Ectodermal cell (in vitro differentiated cells): ENCODE data around the gene TMEM95.
A peak's percentile ranks its signal among the peaks of the same experiment; 100 is the strongest.

Experiments used
- H3K27ac ChIP-seq: 2 replicates; pipeline ENCODE4 v1.7.0; 2013; ENCODE audit warnings: mild to moderate bottlenecking, low read depth, low read length; ENCODE audit not compliant: insufficient read depth, poor library complexity, severe bottlenecking
- H3K27me3 ChIP-seq: 2 replicates; pipeline ENCODE4 v1.7.0; 2013; ENCODE audit warnings: mild to moderate bottlenecking, low read length; ENCODE audit not compliant: insufficient read depth, control insufficient read depth, poor library complexity, severe bottlenecking
- H3K36me3 ChIP-seq: one replicate; pipeline ENCODE4 v1.7.0; 2013; ENCODE audit warnings: low read length; ENCODE audit not compliant: control insufficient read depth, insufficient read depth
- H3K4me1 ChIP-seq: one replicate; pipeline ENCODE4 v1.7.0; 2013; ENCODE audit warnings: low read length; ENCODE audit not compliant: control insufficient read depth, insufficient read depth
- H3K4me3 ChIP-seq: 2 replicates; pipeline ENCODE4 v1.7.0; 2013; ENCODE audit warnings: low read depth, low read length, control low read depth; ENCODE audit not compliant: insufficient read depth
- H3K9me3 ChIP-seq: 2 replicates; pipeline ENCODE4 v1.7.0; 2013; ENCODE audit warnings: mild to moderate bottlenecking, low read length, moderate library complexity; ENCODE audit not compliant: control insufficient read depth
- WGBS, 2 experiments: methylation state at CpG; one replicate each; pipeline ENCODE4 v1.1.7; 2013; ENCODE audit warnings: missing lambda C conversion rate in 2 of 2; 5-methylcytosine and 5-hydroxymethylcytosine counted together

TMEM95 gene

GRCh38 chr17:7405350-7406234 is 50.6 kb downstream of the TMEM95 start:
- 0 to 1% methylated on average over 38 of the region's 38 CpGs for WGBS, 2 experiments
- H3K27ac ChIP-seq: peak overlapping the region; percentile 85

DNA sequence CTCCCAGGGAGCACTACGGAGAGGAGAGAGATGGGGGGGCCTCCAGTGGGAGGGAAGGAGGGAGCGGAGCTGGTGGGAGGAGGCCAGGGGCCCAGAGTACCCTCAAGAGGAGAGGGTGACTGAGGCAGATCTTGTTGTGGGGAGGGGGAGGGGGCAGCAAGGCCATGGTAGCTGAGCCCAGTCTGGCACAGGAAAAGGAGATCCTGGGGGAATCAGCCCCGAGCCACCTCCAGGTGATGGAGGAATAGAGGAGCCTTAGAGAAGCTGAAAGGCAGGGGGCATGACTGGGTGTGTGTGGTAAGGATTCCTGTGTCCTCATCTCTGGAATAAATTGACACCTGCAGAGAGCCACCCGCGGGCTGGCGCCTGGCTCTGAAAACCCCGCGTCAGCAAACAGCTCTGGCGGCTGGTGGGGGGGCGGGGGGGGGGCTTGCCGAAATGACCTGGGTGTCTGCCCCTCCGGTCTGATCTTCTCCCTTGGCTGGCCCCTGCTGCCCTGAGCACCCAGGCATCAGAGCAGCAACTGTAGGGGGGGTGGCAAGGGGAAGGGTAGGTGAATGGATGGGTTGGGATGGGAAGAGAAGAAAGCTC is 51.4 kb downstream of the TMEM95 start:
- H3K27ac ChIP-seq: no peak overlapping the region
- no peaks in the 10 kb centered on the region for H3K27me3 ChIP-seq
- no peaks in the 10 kb centered on the region for H3K9me3 ChIP-seq
- H3K4me3 ChIP-seq: peak overlapping the region; percentile 53
- 9 to 11% methylated on average over 12 of the region's 12 CpGs for WGBS, 2 experiments
- peaks cover 21% of the 10 kb centered on the region for H3K4me1 ChIP-seq
- H3K36me3 ChIP-seq: peaks cover 24% of the 10 kb centered on the region

More at GRCh38 chr17:7405350-7406234, 50.6 kb downstream of the TMEM95 start:
- Histone ChIP-seq H3K9me3 (no peaks in the 10 kb centered on the region), H3K36me3 (peaks cover 22% of the 10 kb centered on the region), H3K27me3 (no peaks in the 10 kb centered on the region), H3K4me1 (peaks cover 21% of the 10 kb centered on the region), H3K4me3 (peak overlapping the region; percentile 53)
